B cell (primary cell): Measurements from ENCODE around the gene NPAS4.

ENCODE experiments used
- CTCF ChIP-seq: fragments of 200-600 bp; IDR thresholded peaks from one replicate; pipeline ENCODE4 v1.8.0; 2022; ENCODE audit warnings: antibody characterized with exemption, mild to moderate bottlenecking
- EZH2 ChIP-seq: IDR thresholded peaks from 2 replicates; pipeline ENCODE4 v1.6.1; 2012; ENCODE audit warnings: borderline replicate concordance, low read depth, mild to moderate bottlenecking, moderate library complexity, low read length; ENCODE audit not compliant: insufficient read depth, poor library complexity, severe bottlenecking

GRCh38 chr11:66457826-66458225 is 37.0 kb downstream of the NPAS4 start:
- TF ChIP-seq CTCF (no peak), EZH2 (no peak)
